ENCODE measurements around the gene ZNF275.
"Not testable (repeated sequence)": the region's sequence is repeated elsewhere in the genome, so short reads cannot be mapped to it uniquely, and the experiment has no call there.

The ZNF275 gene, protein sequence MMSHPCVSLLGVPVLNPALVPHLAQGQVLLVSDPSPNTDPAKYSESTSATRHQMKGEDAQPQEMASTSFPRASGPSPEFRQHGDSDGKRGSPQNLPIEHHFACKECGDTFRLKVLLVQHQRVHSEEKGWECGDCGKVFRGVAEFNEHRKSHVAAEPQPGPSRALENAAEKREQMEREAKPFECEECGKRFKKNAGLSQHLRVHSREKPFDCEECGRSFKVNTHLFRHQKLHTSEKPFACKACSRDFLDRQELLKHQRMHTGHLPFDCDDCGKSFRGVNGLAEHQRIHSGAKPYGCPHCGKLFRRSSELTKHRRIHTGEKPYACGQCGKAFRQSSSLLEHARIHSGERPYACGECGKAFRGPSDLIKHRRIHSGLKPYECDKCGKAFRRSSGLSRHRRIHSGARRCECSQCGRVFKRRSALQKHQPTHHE

GRCh38 chrX:153333821-153334653 is at the start of gene ZNF275:
TSS of gene ZNF275 (plus strand) at chrX:153334153. CDS start at chrX:153336680, 2,527 bp downstream.
- DNase-seq, result peak; percentile 90

DNA sequence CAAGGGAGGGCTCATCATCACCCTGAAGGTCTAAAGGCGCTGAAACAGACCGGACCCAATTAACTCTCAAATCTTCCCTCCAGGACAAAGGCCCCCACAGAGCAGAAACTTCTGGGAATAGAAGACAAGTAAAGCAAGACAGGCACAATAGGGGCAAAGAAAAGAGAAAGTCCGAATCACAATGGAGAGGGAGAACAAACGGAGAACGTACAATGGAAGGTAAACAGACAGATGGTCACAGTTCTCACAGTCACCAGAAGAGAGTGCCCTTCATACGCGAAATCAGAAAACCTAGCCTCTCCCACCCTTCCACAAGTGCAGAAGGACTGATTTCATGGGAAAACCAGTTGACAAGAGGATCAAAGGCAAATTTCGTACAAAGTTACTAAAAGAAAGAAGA is 48.3 kb upstream of the ZNF275 start:
- not testable (repeated sequence) for DNase-seq

DNA sequence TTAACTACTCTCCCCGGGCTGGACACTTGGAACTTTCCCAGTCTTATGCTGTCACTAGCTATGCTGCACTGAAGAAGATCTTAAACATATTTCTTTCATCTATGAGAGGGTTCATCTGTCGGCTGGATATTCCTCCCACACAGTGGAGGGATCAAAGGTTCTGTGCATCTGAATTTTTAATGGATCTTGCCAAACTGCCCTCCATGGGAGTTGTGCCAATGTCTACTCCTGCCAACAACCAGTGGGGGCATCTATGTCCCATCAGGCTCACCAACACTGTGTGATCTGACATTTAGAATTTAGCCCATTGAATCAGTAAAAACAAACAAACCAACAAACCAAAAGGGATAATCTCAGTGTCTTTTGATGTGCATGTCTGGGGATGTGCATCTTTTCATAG is 45.1 kb upstream of the ZNF275 start:
- DNase-seq, result not testable (repeated sequence)

DNA sequence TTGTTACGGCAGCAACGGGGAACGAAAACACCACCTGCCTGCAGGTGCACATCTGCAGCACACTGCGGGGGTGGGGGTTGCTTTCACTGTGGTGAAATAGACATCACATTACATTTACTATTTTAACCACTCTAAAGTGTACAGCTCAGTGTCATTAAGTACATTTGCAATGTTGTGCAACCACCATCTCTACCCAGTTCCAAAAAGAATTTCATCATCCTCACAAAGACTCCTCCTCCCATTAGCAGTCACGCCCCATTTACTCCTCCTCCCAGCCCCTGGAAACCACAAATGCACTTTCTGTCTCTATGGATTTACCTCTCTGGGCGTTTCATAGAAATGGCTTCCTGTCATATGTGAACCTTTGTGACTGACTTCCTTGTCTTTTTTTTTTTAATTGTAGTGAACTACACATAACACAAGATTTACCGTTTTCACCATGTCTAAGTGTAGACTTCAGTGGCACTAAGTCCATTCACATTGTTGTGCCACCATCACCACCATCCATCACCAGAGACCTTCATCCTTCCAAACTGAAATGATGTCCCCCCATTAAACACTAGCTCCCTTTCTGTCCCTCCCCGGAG is 40.4 kb upstream of the ZNF275 start:
- not testable (repeated sequence) for DNase-seq

- no peak for DNase-seq
These were observed 36.6 kb upstream of the ZNF275 start for GRCh38 chrX:153297376-153297775.

DNA sequence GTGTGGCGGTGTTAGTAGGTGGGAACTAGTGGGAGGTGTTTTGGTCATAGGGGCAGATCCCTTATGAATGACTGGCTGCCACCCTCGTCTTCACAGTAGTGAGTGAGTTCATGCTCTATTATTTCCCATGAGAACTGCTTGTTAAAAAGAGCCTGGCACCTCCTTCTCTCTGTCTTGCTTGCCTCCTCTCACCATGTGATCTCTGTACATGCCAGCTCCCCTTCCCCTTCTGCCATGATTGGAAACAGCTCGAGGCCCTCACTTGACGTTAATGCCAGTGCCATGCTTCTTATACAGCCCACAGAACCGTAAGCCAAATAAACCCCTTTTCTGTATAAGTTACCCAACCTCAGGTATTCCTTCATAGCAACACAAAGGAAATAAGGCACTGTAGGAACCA is 34.1 kb upstream of the ZNF275 start:
- no peak for DNase-seq

DNA sequence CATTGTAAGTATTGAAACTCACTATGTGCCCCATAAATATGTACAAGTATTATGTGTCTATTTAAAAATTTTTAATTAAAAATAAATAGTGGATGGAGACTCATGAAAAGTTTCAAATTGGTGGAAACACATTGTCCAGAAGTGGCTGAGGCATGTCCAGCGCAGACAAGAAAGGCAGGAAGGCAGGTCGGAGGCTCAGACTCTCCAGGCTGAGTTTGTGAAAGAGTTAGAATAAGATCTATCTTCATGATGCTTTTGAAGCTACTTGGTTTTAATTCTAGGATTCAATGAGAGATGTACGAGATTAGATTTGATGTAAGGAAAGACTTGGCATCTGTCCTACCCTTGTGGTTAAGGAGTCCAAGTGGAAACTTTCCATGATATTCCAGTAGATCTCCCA is 32.2 kb upstream of the ZNF275 start:
- no peak for DNase-seq

GRCh38 chrX:153302796-153303195 is 31.2 kb upstream of the ZNF275 start:
- no peak for DNase-seq

- no peak for DNase-seq
These were observed 30.4 kb upstream of the ZNF275 start for GRCh38 chrX:153303276-153304262.

DNA sequence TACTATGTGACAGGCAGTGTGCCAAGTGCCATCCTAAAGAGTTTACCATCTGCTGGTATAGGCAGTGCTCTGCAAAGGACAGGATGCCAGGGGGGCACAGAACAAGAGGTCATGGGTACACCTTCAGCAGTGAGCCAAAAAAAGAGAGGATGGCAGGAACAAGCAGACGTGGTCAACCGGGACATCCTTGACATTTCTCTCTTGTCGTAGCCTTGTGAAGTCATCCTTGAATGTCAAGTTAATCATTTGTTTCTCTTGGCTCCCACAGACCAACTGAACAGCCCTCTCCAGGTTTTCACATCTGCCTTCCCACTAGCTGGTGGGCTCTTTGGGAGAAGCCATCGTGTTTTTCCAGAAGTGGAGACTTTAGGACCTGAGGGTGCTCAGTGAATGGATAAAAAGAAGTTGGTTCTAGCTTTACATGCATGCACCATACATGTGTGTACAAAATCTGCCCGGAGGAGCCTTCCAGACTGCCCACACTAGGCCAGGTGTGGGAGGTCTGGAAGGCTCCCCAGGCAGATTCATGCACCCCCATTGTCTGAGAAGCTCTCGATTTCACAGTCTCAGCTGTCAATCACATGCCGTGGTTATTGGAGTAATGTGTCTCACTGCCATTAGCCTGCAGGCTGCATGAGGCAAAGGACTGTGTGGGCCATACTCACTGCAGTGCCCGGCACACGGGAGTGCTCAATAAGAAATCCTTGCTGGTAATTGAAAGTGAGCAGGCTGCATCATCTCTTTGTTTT is 28.8 kb upstream of the ZNF275 start:
- no peak for DNase-seq

DNA sequence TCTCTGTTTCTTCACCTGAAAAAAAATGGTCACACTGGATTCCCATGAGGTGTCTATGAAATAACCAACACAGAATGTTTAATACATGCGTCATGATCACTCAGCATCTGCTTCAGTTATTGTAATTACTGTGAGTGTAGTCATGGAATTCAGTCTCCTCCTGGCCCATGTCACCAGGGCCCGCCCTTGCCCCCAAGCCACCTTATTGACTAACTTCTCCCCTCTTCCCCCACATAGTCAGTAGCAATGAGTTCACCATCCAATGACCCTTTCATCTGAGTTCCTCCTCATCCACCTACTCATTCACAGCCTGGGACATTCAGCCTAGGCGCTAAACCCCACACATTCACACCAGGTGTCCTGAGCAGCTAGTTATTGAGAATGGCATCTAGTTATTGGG is 28.0 kb upstream of the ZNF275 start:
- no peak for DNase-seq

DNA sequence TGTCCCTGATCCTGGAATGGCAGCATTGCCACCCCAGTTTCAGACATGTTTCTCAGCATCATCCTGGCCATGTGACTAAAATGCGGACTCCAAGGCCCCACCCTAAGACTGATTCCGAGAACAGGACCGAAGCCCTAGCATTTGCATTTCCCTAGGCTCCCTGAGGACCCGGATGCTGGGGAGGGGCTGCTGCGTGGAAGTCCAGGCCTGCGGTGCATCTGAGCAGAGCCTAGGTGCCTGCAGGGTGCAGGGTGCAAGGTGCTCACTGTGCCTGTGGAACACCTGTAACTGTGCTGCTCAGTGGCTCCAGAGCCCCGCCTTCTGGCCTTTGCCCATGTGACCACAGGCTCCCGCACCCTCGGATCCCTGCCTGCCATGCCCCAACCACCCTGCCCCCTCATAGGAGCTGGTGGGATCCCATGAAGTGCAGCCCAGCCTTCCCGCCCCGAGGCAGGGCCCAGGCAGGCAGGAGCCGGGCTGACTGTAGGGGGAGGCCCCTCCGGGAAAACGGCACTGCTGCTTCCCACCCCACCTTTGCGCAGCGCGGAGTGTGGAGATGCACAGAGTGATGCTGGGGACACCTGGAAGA is 27.3 kb upstream of the ZNF275 start:
- DNase-seq, result no peak

GRCh38 chrX:153307276-153308178 is 26.4 kb upstream of the ZNF275 start:
- DNase-seq, result no peak

- DNase-seq, result no peak
These were observed 23.1 kb upstream of the ZNF275 start for GRCh38 chrX:153310901-153311300.

DNA sequence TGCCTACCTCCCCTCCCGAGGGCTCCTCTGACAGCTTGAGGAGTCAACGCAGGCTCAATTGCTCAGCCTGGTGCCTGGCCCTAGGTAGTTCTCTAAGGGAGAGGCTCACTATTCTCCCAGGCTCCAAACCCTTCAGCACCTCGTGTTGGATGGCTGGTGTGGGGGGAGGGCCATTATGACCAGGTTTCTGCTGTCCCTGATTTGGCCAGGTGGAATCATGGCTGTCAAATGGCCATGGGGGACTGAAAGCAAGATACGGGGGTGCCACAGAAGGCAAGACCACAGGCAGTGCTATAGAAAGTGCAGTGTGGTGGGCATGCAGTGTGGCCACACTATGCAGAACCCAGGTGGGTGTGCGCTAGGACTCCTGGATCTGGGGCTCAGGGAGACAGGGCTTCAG is 21.9 kb upstream of the ZNF275 start:
- no peak for DNase-seq

DNA sequence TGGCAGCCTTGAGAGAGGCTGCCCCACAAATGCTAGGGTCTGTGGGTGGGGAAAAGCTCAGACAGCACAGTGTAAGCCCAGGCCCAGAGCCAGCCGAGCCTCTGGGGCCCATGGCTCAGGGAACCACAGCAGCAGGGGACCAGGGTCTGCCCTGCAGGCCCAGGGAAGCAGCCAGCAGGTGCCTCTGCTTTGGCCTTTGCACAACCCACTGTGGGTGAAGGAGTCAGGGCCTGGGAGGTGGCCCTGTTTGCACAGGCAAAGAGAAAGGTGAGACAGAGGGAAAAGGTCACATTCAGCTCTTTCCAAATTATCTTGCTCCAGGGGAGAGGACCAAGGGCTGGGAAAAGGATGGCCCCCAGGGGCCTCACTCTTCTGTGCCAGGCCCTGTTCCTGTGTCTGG is 21.1 kb upstream of the ZNF275 start:
- no peak for DNase-seq

GRCh38 chrX:153317306-153317705 is 16.6 kb upstream of the ZNF275 start:
- DNase-seq, result no peak

GRCh38 chrX:153317996-153318722 is 15.8 kb upstream of the ZNF275 start:
- no peak for DNase-seq

GRCh38 chrX:153318811-153319210 is 15.1 kb upstream of the ZNF275 start:
- DNase-seq, result no peak

Data from RPMI8226 (cell line).